GM18907 (cell line): ENCODE results near the gene FHL2.

Experiments
- ATAC-seq: cut with Tn5 transposase; IDR thresholded peaks from one replicate; pipeline ENCODE4 v1.9.1; 2021; ENCODE audit warnings: mild to moderate bottlenecking, moderate library complexity; ENCODE audit not compliant: unreplicated experiment

FHL2 gene

GRCh38 chr2:105399207-105399861 lies 483 bp upstream of the FHL2 start:
- no peak for ATAC-seq

DNA sequence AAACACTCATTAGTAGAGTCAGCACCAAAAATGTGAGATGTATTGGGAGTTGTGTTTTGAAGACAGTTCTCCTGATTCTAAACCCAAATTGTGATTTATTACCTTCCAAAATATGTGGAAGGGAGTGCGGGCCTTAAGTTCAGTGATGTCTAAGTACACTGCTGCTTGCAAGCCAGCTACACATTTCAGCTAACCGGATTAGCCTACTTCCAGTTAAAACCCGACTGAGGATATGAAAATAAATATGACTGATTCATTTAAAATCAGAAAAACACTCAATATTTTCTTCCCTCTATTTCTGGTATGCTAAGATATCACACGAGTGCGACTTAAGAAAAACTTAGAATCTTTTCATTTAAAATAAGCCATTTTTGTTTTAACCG lies 907 bp downstream of the FHL2 start:
- no peak for ATAC-seq

DNA sequence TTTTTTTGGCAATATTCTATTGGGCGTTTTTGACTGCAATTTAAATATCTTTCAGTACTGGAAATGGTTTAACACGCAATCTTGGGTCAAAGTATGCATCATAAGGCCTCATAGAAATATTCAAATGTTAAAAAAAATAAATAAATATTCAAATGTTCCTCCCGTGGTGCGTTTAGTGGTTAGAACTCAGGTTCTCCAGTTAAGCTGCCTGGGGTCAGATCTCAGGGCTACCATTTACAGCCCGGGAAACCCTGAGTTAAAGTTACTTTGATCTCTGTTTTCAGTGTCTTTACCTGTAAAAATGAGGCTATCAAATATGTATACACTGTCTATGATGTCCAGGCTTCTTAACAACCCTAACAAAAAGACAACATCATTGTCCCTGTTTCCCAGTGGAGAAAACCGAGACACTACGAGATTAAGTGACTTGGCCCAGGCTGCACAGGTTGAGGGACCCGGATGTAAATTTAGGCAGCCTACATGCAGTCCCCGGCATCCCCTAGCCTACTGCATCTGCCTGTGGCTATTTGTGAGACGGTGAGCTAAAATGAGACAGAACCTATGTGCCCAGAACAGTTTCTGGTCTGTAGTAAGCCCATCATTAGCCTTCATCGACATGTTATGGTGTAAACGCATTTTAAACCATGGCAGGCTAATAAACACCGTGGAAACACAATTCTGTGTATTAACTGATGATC lies 1.7 kb downstream of the FHL2 start:
- no peak for ATAC-seq

GRCh38 chr2:105396254-105397024 lies 2.4 kb downstream of the FHL2 start:
- ATAC-seq: no peak

DNA sequence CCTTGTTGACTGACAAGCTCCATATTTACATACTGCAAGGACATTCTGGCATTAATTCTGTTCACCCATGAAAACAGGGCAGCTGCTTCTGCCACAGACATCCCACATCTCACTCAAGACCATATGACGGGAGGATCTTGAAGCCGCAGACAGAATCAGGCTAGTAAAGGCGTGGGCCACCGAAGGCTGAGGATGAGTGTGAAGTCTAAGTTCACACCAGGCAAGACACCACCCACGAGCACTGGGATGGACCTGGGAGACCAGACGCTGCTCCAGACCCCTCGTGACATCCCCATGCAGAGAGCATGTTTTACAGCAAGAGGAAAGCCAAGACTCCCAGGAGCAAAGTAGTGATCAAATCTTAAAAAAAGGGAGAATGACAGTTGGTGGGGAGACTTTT lies 3.2 kb downstream of the FHL2 start:
- no peak for ATAC-seq

DNA sequence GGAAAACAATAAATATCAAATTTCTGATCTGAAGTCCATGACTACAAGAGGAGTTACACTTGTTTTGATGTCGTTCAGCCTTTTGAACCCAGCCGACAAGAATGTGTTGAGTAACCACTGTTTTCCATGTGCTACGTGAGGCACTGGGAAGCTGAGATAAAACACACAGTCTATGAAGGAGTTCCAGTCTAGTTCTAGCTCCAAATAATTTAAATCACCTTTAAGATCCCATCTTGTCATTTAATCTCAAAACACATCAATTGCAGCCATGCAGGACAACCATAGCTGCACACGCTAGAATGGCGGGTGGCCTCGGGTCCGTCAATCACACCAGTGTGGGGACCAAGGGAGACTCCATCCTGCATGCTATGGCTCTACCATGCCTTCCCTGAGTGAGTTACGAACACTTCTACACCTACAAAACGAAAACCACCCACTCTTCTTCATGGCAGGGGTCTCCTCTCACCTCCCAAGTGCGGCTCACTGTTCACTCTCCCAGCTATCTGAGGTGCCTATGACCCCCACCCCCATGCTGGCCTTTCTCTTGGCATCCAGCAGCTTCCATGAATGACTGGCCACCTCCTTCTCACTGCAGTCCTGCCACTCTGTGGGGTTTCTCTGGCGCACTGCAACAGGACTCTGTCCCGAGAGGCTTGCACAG lies 3.8 kb downstream of the FHL2 start:
- no peak for ATAC-seq

GRCh38 chr2:105393373-105394055 lies 5.3 kb downstream of the FHL2 start:
- ATAC-seq: no peak

DNA sequence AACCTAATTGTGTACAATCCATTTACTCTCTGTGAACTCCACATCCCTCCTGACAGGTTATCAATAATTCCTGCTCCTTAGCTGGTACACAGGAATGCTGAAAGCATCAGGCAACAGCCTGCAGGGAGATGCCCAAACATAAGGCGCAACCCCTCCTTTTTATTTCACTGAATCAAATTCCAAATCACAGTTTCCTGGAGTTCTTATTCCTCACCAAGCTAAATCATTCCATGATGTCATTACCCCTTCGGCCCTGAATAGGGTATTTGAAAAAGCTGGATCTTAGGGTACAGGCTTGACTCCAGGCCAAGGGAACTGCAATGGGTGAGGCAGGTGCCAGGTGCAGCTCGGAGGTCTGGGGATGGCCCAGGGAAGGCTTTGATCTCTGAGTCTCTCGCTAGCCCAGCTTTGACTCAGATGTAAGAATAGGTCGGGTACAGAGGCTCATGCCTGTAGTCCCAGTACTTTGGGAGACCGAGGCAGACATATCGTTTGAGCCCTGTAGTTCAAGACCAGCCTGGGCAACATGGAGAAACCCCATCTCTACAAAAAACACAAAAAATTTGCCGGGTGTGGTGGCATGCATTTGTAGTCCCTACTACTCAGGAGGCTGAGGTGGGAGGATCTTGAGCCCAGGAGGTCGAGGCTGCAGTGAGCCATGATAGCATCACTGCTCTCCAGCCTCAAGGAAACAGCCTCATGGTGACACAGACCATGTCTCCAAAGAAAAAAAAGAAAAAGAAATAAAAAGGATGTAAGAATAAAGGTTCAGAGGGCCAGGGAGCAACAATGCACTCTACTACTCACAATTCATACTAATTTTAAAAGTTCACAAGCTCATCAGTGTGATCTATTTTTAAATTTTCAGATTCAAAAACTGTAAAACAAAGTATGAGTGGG lies 6.8 kb downstream of the FHL2 start:
- ATAC-seq: no peak

DNA sequence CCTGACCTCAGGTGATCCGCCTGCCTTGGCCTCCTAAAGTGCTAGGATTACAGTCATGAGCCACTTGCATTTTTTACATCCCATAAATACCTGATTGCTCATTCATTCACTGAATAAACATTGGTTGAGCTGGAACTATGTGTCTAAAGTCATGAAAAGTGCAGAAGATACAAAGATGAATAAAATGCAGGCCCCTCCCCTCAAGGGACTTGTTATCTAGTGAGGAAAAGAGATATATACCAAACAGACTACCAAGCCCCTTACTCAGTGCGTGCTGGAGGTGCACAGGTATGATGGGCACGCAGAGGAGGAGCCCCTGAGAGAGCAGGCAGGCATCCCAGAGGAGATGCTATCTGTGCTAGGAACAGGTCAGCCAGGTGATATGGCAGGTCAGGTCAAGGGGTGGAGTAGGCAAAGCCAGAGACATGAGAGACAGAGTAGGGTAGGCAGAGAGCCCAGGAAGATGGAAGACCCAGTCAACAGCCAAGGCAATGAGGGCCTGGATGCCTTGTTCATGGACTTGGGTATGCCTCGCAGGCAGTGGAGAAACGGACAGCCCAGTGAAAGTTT lies 7.7 kb downstream of the FHL2 start:
- no peak for ATAC-seq

- no peak for ATAC-seq
Measured at GRCh38 chr2:105390454-105390853, 8.4 kb downstream of the FHL2 start.

DNA sequence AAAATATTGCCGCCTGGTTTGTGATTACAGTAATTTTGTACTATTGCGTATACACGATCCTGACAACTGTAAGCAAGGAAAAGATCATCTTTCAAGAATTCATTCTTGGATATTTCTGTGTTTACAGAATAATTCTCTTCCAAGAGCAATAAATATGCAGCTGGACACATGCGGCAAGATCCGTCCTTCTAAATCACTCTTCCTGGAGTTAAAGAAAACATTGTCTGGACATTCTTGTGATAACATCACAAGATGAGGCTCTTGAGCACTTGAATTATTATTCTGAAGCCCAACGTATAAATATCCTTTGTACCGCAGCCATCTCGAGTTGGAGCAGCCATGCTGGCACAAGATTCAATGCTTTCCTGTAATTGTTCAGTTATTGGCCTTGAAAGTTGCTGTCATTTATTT lies 9.9 kb downstream of the FHL2 start:
- ATAC-seq: no peak

DNA sequence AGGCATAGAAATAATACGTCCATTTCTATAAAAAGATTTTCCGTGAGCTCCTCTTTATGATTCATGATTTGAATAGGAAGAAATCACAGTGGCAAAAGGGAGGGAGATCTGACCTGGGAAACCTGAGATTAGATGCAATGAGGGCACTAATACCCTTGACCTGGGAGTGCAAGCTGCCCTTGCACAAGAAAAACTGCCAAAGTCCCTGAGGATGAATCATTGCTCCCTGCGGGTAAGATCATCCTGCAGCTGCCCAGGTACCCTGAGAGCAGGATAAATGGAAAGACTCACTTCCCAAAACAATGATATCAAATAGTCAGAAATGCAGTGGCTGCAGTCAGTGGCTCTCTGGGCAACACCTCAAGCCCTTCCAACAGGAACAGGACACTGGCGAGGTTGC lies 11.6 kb downstream of the FHL2 start:
- no peak for ATAC-seq

DNA sequence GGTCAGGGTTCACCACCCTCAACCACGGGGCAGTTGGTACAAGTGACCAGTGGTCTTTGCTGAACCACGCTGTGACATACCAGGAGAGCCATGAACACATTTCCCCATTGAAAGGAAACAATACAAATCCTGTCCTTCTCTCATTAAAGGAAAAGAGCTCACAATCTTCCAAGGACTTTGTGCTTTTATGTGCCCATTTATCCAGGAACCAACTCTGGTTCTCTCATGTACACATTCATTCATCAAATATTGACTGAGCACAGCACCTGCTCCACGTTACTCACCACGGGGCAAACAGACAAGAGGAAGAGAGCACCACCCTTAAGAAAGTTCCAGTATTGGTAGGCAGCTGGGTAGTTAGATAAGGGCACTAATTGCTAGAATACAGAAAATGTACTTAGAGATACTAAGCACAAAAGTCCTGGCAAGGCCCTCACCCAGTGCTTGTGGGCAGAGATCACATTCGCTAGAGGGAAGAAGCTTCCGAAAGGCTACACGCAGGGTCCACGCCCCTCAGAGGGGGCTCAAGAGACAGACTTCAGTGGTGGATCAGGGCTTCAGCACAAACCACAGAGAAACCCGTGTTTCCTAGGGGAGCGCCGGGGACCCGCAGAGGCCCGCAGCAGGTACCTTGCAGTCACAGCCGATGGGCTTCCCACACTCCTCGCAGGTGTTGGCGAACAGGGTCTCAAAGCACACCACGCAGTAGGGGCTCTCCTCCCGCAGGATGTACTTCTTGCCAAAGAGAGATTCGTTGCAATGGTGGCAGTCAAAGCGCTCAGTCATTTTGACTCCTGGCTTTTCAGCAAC lies 12.9 kb downstream of the FHL2 start:
- ATAC-seq: no peak

GRCh38 chr2:105384861-105385260 lies 14.0 kb downstream of the FHL2 start:
- ATAC-seq: no peak

- ATAC-seq: no peak
Measured at GRCh38 chr2:105384216-105384615, 14.6 kb downstream of the FHL2 start.

DNA sequence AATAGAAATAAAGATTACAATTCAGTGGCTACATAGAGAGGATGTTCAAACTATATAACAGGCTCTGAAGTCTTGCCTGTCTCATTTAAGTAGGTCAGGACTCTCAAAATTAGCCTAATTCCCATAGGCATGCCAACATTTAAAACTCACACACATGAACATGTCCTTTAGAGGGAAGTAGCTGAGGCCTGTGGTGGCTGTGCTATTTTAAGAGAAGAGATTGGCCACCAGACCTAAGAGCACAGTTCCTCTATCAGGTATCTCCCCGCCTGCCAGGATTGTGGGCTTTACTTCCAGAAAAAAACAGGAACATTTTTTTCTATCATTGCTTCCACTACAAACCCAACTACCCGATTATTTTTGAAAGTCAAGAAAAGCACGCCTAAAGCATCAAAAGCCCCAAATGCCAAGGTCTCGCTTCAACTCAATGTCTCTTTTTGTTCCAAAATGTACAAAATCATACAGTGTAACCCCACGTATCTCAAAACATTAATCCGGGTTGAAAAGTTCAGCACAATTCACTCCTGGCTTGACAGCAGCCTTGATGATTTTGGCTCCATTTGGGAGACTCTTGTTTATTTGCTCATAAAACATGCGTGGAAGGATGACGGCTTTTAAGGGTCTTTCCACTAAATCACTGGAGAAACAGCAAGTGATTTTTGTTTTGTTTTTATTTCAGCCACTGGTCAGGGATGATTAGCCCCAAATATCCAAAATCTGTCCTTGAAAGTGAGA lies 15.3 kb downstream of the FHL2 start:
- ATAC-seq: no peak

DNA sequence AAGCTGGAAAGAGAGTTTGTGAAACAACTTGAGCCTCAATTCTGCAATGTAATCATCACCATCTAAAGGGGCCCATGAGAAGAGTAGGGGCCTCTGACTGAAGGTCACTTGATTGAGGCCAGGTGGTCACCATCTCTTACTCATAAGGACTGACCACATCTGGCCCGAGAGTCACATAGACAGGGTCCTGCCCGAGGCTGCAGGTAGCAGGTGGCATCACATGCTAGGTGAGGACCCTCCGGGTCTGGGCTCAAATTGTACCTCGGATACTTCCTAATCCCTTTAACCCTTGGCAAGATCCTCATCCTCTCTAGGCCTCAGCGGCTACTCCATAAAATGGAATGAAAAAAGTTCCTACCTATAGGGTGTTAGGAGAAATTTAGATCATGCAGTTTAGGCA lies 16.7 kb downstream of the FHL2 start:
- no peak for ATAC-seq

DNA sequence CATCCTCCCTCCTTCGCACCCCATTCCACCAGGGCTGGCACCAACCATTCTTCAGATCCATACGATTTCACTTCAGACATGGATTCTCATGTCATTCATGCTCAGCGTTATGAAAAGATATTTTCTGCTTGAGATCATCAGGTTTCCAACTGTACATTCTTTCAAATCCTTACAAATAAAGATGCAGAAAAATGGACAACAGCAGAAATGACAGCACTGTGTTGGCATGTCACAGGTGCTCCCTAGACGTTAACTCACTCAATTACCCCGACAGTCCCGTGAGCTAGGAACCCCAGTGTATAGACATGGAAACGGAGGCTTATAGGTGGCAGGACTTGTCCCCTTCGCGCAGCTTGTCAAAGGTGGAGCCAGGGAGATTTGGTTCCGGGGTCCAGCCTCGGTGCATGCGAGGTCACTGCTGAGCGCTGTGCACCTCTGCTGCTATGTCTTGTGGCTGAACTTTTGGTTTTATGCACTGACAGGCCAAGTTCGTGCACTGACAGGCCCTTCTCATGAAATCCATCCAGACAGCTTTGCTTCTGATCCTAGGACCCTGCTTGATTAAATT lies 17.7 kb downstream of the FHL2 start:
- no peak for ATAC-seq
